NCI-H2171 (cell line): ENCODE data around the gene SIL1.
A peak's percentile ranks its signal among the peaks of the same experiment; 100 is the strongest.

Experiments used
- DNase-seq: peaks from one replicate; lab custom pipeline; 2025; lab: John Stamatoyannopoulos, UW

The SIL1 gene

DNA sequence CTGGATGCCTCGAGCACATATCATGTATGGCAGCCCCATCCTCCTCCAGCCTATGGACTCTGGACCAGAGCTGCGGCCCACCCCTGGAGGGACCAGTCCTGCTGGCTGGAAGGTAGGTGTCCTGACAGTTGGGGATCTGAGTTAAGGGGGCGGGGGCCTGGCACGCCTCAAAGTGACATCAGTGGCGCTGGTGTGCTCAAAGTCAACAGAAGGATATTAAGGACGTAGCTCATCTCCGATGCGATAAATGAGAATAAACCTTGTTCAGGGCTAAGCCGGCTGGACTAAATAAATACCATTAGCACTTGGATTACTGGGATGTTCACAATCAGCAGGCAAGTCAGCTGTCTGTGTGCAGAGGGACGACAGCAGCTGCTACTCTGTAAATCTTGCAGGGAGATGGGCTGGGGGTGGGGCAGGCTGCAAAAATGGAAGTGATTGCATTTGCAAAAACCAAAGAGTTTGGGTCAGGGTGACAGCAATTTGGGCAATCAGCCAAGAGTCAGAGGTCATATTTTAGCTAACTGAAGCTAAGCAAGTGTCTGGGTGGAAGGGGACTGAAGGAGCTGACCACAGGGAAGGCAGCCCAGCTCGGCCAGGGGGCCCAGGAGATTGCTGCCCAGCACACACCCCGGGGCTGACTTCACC lies 243.0 kb downstream of the SIL1 start:
- DNase-seq: no peak

DNA sequence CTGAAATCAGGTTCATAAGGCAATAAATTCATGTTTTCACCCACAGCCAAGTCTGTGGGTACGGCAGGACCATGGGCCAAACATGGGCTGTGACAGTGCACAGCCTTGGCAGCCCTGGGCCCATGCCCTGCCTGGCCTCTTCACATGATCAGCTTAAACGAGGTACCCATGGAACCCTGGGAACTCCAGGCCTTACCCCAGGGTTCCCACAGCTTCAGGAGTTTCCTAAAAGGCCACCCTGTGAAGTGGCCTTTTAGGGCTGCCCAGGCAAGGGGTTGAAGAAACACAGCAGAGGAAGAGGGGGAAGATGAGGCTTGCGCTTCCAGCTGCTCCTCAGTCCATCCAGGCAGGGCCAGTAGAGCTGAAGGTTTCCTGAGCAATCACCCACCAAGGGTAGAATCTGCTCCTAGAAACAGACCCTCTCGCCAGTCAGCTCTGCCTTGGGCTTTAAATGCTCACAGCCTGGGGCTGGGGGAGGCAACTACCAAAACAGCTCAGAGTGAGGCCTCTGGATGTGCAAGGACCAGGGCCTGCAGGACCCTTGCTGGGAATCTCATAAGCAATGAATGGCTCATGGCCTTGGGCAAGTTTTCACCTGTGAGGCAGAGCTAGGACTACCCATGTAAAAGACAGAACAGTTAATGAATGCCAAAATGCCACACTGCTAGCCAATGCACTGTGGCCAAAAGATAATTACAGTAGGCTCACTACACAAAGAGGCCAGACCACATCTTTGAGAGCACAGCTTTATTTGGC lies 243.7 kb downstream of the SIL1 start:
- DNase-seq: no peak

DNA sequence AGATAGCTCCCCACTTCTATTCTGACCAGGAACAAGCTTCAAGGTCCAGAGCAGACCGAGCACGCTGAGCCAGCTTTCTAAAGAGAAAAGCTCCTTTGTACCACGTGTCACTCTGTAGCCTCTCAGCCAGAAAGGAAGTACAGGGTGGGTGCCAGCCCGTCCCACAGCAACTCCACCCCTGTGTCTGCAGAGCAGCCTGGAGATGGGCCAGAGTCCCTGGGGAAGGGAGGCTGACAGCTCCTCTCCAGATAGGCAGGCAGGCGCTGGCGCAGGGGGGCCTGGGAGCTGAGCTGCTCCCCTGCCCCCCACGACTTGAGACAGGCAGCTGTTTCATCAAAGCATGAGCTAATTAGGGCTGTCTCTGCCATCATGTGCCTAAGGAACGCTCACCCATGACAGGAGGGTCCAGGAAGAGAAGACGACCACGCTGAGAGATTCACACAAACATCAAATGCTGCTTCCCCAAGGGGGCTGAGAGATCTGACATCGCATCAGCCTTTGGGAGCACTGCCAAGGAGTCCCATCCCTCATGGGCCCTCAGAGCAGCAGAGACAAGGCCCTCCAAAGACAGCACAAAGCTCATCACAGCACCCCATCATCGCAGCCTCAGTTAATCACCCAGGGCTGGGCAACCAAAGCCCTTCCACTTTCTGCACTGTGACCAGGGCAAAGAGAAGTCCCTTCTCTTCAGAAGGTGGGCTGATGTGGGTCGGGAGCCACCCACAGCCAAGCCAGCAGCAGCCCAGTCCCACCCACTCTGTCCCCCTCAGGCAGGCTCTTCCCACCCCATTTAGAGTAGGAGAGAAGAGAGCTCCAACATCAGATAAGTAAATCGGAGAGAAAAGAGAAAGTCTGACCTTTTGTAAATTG lies 244.5 kb downstream of the SIL1 start:
- peak; percentile 72 for DNase-seq

DNA sequence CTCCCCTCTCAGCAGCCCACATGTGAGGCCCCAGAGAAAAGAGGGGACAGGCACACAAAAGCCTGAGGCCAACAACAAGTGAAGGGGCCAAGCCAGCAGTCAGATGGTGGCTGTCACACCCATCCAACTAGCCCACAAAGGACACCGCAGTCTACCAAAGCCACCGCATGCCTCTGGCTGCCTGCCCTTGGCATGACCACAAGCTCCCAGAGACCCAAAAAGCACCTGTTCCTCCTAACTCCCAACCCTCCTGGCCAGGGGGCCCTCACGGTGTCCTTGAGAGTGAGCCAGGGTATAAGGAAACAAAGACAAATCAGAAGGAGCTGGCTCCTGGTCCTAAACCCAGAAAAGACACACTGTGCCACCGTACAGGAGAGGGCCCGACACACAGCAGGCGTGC lies 245.2 kb downstream of the SIL1 start:
- no peak for DNase-seq

DNA sequence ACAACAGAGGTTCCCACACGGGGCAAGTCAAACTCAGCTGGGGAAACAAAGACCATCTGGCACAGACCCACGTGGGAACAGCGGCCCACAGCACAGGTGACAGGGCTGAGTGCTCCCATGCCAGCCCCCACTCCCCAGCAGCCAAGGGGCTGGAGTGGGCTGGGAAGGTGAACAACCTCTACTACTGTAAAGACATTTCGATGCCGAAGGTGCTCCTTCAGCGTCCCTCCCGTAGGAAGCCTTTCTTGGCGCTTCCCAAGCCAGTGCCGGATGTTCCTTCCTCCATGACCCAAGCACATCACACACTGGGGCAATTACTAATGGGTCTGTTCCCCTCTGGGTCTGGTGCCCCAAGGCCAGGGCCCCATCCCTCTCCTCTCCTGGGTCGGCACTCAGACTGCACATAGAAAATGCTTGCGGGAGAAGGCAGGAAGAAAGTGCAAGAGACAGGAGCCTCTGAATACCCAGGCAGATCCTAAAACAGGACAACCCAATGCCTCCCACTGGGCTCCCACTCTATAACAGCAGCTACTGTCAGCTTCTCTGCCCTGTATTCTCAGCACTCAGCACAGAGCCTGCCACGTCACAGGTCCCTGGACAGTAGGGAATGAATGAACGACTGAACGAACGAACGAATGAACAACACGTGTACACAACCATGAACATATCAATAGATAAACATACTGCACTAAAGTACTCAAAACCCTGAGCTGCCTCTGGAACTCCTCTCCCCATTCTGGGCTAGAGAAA lies 246.0 kb downstream of the SIL1 start:
- no peak for DNase-seq

DNA sequence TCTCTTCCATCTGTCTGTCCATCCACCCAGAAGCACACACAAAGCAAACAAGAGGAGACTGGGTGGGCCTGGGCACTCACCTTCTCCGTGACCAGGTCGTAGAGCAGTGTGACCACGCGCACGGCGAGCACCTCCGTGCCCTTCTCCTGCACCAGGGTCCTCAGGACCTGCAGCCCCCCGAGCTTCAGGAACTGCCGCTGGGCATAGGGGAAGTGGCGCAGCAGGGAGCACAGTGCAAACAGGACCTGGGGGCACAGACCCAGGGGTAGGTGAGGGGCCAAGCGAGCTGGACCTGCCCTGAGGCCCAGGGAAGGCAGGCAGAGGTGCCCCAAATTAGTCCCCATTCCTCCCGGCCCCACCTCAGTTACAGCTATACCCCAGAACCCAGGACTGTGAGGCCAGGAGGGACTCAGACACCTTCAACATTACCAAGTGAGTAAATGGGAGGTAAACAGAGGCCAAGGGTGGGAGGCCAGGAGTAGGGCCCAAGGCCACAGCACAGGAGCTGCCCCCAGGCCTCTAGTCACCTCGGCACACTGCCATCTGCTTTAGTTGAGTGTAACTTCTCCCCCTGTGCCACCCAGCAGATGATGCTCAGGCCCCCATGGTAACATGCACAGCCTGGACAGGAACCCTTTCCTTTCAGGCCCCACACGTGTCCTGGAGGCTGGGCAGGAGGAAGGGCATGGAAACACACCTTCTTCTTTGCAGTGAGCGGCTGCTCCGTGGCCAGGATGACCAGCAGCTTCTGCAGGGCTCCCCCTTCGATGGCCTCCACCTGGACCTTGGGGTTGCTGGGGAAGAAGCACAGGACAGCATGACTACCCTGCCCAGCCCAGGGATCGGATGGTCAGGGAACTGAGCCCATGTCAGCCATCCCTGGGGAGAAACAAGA lies 246.8 kb downstream of the SIL1 start:
- no peak for DNase-seq

DNA sequence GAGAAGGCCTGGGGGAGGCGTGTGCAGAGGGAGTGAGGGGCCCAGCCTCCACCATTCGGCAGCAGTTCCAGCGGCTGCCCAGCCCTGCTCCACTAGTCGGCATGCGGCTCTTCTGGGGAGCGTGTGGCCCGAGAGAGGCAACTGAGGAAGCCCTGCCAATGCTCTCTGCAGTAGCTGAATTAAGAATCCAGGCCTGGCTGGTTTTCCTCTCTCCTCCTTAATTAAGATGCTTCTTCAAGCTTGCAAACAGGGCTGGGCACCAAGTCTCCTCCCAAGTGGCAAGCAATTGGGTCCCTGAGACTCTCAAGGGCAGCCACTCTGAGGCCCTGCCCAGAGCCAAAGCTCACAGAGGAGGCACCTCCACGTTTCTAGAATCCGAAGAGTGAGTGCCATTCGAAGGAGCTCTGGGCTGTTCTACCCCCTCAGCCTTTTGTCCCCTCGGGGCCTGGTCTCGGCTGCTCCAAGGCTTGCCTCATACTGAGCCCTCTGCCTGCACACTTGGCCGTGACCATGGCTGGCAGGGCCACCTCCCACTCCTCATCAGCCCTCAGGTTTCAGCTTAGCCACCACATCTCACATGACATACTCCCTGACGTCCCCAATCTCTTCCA lies 247.6 kb downstream of the SIL1 start:
- DNase-seq: no peak

DNA sequence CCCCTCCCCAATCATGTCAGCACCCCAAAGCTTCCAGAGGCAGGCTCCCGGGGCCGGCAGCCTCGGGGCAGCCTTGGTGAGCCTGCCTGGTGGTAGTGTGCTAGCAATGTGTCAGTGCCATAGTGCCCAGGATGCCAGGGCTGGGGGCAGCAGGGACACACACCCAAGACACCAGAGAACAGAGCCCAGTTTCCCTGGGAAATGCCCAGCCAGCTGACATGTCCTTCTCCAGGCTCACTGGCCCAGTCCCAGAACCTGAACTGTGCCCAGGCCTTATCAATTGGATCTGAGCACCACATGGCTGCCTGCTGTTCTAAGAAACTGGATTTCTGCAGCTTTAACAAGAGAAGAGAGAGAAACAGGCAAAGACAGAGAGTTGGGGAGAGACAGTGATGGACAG lies 248.2 kb downstream of the SIL1 start:
- no peak for DNase-seq

DNA sequence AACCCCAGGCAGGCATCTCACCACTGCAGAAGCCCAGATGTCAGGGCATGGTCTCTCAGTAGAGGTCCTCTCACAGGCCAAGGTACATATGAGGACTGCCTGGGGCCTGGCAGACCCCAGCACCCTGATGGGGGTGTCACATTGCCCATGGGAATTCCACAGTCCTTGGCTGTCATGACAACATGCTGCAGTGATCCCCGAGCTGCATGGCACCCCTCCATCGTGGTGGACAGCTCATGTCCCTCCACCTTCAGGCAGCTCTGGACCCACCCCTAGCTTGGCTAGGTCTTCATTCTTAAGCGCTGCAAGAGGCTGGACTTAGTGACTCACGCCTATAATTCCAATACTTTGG lies 249.0 kb downstream of the SIL1 start:
- DNase-seq: no peak

DNA sequence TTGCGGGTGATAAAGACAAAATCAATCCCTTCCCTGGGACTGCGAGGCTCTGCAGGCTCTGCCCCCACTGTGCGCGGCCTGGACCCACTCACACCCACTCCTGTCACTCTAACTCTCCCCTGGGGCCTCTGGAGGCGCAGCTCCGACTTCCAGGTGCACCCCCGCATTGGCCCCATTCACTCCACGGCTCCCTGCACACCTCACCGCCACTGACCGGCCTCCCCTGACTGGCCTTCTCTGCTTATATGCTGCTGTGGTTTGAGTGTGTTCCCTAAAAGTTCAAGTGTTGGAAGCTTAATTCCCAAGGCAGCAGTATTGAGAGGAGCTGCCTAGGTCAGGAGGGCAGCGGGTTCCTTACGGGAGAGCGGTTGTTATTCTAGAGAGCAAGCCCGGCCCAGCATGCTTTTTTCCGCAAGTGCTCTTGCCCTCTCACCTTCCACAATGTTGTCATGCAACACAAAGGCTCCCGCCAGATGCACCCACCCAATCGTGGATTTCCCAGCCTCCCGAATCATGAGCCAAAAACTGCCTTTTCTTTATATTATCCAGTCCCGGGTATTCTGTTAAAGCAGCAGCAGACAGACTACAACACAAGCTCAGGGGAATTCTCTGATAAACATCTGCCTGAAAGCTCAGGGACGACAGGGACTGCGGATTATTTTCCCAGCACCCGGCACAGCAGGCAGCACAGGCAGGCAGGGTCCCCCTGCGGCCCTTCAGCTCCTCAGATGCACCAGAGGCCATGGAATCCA lies 249.5 kb downstream of the SIL1 start:
- no peak for DNase-seq

DNA sequence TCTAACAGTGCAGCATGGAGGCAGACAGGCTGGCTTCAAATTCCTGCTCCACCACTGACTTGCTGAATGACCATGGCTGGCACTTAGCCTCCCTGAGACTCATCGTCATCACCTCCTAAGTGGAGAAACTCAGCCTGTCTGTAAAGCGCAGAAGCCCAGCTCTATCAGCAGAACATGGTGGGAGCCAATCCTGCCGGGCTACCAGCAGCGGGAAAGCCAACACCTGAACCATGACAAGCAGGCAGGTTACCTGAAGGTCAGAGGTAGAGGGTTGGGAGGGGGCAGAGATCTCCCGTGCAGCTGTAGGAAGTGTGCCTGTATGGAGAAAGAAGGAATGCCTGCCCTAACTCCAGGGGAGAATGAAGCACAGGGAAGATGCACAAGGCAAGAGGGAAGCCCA lies 250.4 kb downstream of the SIL1 start:
- no peak for DNase-seq

DNA sequence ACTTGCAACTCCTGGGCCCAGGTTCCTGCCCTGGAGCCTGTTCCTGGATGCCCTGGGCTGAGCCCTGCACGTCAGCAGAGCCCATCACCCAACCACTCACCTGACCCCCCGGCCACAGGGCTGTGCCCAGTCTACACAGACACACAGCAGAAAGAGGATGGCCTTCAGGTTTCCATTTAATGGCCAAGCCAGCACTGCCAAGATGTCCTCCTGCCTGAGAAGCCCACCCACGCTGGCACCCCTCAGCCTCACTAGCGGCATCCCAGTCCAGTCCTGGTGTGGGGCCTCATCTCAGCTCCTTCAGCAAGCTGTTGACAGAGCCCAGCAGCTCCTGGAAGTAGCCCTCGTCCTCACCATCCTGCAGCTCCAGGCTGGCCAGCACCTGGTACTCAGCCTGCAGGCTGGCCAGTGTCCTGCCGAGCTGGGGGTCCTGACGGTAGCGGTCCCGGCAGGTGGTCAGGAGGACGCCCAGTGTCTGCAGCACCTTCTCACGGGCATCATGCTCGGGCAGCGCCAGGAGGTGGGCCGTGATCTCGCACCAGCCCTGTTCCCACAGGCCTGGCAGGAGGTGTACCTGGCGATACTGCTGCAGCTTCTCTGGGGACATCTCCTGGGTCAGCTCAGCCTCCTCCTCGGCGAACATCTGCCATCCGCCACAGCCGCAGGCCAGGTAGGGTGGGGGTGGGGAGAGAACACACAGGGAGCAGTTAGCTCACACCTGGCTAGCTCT lies 251.2 kb downstream of the SIL1 start:
- DNase-seq: no peak

DNA sequence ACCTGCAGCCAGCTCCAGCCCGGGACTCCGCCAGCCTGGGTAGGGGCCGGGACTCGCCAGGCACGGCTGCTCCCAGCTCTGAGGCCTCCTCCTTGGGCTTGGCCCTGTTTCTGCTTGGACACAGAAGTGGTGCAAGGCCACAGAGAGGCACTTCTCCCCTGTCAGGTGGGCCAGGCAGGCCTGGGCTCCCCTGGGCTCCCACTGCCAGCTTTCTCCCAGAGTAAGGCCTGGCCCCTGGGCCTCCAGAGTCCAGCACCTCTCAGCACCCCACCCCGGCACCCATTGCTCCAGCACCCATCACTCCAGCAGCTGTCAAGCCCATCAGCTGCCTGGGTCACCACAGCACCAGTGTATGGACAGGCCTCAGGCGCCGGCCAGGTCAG lies 251.9 kb downstream of the SIL1 start:
- no peak for DNase-seq

DNA sequence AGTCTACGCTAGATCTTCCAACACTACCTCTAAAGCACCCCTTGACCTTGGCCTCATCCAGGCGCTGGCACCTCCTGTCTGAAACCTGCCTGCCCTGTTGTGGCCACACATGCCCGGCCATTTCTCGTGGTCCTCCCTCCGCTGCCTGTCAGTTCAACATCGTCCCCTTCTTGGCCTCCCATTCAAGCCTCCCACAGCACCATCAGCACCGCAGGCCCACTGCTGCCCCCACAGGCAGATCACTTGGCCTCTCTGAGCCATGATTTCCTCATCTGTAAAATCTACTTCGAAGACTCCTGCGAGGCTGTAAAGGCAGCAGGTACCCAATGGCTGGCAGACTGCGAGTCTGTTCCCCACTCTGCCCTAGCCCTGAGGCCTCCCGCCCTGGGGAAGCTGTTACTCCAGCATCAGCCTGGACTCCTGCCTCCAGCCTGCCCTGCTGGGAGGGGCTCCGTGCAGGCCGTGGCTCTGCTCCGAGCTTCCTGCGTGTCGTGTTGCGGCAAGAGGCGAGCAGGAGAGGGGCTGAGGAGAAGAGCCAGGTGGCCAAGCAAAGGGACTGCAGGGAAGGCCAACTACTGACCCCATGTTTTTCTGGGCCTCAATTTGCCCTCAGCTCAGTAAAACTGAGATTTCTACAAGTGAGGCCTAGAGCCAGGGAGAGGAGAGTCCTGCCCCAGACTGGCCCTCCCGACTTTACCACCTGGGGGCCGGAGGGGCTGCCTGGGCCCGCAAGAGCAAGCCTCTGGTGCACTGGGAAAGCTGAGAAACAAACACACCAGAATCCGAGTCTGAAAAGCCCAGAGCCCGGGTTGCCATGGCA lies 252.5 kb downstream of the SIL1 start:
- no peak for DNase-seq

DNA sequence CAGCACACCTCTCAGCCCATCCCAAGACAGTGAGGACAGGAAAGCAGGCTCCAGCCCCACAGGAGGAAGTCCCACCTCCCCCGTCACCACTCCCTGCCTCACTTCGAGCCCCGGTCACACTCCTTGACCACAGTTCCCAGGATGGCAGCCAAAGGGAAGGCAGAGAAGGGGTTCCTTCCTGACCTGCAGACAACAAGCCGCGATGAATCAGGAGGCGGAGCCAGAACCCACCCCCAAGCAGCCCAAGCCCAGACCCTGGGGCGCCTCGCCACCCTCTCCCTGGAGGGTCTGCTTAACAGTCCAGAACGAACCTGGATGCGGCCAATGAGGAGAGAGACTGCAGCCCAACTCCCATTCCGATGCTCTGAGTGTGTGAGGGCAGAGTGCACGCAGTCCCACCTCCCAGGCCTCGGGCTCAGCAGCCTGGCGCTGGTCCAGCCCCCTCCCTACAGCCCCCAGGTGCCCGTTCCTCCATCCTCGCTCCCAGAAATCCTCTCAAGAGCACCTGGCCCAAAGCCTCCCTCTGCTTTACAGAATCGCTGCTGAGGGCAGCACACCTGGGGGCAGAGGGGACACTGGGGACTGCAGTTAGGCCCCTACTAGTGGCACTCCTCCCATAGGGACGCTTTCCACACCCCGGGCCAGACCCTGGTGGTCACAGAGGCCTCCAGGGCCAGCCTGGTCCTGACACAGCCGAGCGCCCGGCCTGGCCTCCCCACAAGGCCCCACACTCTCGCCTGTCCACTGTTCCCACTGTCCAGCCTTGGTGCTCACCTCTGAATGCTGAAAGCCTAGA lies 253.4 kb downstream of the SIL1 start:
- no peak for DNase-seq

DNA sequence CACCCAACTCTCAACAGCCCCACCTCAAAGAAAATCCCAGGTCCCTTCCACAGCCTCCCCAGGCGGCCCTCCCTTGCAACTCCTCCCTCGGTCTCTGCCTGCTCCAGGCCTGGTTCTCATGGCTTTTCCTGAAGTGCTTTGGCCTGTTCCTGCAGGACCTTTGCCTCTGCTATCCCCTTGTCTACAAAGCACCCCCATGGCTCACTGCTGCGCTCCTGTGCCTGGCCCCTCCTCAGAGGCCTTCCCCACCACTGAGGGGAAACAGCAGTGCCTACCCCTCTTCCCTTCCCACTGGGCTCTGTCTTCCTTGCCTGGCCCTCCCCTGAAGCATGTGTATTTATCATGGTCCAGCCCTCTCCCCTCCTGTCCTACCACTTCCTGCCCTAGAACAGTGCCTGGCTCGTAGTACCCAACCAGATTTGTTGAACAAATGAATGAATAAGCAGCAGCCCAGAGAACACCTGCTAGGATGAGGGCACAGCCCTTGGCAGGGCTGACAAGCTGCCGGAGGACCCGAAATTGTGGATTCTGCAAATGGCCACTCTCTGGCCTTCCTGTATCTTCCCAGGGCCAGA lies 254.5 kb downstream of the SIL1 start:
- DNase-seq: no peak

DNA sequence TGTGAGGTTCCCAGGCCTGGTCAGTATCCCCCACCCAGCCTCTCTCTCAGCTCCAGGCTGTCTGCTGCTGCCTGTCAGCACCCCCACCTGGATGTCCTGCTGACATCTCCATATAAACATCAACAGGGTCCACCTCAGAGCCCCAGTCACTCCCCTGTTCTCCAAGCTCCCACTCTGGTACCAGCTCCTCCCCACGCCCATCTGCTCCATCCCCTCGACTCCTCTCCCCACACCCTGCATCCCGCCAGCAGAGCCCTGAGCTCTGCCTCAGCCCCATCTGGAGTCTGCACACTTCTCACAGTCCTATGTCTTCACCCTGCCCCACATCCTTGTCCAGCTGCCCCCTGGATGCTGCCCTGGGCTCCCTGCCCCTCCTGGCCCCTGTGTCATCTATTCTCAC lies 255.3 kb downstream of the SIL1 start:
- no peak for DNase-seq
